Astrocyte (in vitro differentiated cells and primary cell): ENCODE data around the gene PPARG.

ENCODE experiments used
- EZH2 ChIP-seq: IDR thresholded peaks from 2 replicates; pipeline ENCODE4 v1.6.1; 2012; ENCODE audit warnings: mild to moderate bottlenecking, low read length, inconsistent platforms; ENCODE audit not compliant: insufficient read depth
- TF ChIP-seq, protein P1 (sequence below): IDR thresholded peaks from 2 replicates; pipeline ENCODE4 v1.5.1; 2011; ENCODE audit warnings: low read depth, mild to moderate bottlenecking, inconsistent platforms, low read length, moderate library complexity; ENCODE audit not compliant: insufficient read depth

DNA sequence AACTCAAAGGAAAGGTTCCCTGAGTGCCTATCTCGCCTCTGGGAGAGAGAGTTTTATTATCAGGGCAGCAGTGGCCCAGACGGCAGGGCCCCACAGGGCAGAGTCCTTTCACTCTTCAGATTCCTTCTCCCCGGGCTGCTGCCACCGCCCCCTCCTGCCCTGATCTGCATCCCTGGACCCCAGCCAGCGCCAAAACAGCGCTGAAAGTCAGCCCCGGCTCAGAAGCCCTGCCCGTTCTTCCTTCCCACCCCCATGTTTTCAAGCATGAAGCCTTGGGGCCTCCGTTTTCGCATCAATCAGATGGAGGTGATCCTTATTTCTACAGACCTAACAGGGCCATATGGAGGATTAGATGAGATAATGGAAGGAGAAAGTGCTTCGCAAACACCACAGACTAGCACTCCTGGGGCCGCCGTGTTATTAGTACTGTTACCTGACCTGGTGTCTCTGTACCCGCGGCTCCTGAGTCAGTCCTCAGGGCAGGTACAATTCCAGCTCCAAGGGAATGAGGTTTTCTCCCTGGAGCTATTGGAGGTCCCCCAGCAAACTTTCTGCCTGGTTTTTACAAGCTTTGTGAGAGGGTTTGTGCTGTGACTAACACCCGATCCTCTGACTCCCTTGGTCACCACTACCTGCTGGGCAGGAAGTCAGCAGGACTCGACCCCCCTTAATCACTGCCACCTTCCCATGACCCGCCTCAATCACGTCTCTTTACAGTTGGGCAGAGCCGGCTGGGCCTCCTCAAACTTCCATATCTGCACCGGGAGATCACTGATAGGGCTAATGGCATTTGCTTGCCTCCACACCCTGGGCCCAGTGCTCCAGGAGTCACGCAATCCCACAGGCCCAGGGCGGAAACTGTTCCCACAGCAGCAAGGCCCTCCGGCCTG is 156.0 kb downstream of the PPARG start:
- TF ChIP-seq, protein P1, sequence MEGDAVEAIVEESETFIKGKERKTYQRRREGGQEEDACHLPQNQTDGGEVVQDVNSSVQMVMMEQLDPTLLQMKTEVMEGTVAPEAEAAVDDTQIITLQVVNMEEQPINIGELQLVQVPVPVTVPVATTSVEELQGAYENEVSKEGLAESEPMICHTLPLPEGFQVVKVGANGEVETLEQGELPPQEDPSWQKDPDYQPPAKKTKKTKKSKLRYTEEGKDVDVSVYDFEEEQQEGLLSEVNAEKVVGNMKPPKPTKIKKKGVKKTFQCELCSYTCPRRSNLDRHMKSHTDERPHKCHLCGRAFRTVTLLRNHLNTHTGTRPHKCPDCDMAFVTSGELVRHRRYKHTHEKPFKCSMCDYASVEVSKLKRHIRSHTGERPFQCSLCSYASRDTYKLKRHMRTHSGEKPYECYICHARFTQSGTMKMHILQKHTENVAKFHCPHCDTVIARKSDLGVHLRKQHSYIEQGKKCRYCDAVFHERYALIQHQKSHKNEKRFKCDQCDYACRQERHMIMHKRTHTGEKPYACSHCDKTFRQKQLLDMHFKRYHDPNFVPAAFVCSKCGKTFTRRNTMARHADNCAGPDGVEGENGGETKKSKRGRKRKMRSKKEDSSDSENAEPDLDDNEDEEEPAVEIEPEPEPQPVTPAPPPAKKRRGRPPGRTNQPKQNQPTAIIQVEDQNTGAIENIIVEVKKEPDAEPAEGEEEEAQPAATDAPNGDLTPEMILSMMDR = no peak
- no peak for TF ChIP-seq EZH2
